ENCODE data around the gene TUBA4B. TPM values are rescaled to one million over a fixed set of nuclear protein-coding genes. Genes with fewer than 3 reads are reported as not detected.

The TUBA4B gene
- total RNA-seq, 1 experiment from 2014 or later = not detected

DNA sequence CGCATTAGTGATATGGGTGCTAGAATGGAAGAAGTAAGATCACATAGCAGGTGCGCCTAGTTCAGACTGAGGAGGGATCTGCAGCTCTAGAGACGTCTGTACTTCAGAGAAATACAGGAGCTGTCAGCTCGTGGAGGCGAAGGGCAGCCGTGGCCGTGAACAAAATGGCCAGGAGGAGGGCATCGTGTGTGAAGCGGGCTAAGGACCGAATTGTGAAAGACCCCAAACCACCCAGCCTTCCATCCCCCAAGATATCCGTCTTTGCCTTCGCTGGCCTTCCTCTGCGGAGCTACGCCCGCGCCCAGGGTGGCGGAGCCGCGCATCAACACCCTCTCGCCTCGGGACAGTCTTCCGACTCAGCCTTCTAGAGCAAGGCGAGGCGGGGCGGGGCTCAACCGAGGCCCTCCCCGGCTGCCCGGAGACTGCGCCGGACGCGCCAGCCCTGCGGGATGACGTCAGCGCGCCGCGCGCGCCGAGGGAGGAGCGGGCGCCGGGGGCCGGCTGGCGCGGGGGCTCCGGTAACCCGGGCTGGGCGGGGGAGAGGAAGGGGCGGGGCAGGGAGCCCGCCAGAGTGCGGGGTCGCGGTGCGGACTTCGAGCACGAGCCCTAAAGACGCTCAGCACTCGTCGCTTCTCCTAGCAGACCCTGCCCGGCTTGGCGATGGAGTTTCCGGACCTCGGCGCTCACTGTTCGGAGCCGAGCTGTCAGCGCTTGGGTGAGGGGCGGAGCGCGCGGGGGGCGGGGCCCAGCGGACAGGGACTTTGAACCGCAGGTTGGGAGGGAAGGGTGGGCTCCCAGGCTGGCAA, 46.5 kb upstream of the TUBA4B start, which contains the start of gene ZFAND2B:
TSS of gene ZFAND2B (plus strand) at position 455 of the 806 bp plus-strand sequence. CDS start at position 661, 206 bp downstream.
- Histone ChIP-seq H3K79me1 (ENCODE audit: insufficient read depth, low read depth, low read length, poor library complexity, severe bottlenecking) (no peaks in the 10 kb centered on the region), H3K18ac (ENCODE audit: insufficient read length, low read depth, low read length) (no peak within 1 kb of the TSS), H2AK5ac (ENCODE audit: insufficient read length, low read length) (no peak within 1 kb of the TSS), H3K27ac (ENCODE audit: insufficient read length, low read depth, low read length) (no peak within 1 kb of the TSS), H4K20me1 (ENCODE audit: control insufficient read depth, insufficient read depth, insufficient read length) (no peaks in the 10 kb centered on the region), H3K56ac (ENCODE audit: insufficient read length, low read depth, low read length) (no peak within 1 kb of the TSS), H4K91ac (ENCODE audit: insufficient read length, low read depth, low read length) (no peak within 1 kb of the TSS), H3K23ac (ENCODE audit: insufficient read length, low read depth, low read length) (no peak within 1 kb of the TSS), H3K14ac (ENCODE audit: insufficient read depth, low read length) (no peak within 1 kb of the TSS), H2AFZ (ENCODE audit: low read length) (no peak within 1 kb of the TSS), H4K8ac (replicated peaks; ENCODE audit: insufficient read length, low read depth, low read length) (no peak within 1 kb of the TSS), H3K4me1 (ENCODE audit: insufficient read depth, low read length) (no peaks in the 10 kb centered on the region), H2BK12ac (ENCODE audit: insufficient read length, low read depth, low read length) (no peak within 1 kb of the TSS), H4K5ac (ENCODE audit: insufficient read length, low read depth, low read length) (no peak within 1 kb of the TSS), H3K27me3 (ENCODE audit: insufficient read depth, low read length) (no peaks in the 10 kb centered on the region), H3K9ac (ENCODE audit: extremely low read depth, insufficient read length, low read length) (peak within 1 kb of the TSS; percentile 26), H2BK5ac (ENCODE audit: insufficient read length, low read length) (no peak within 1 kb of the TSS), H3K9me3 (ENCODE audit: control insufficient read depth, low read depth, low read length) (no peaks in the 10 kb centered on the region), H3T11ph (ENCODE audit: low read length) (no peak within 1 kb of the TSS), H2BK120ac (ENCODE audit: low read depth, low read length, poor library complexity, severe bottlenecking) (no peak within 1 kb of the TSS), H3K4ac (ENCODE audit: low read depth, low read length) (no peak within 1 kb of the TSS), H2BK20ac (ENCODE audit: low read depth, low read length, poor library complexity, severe bottlenecking) (no peak within 1 kb of the TSS), H3K23me2 (ENCODE audit: insufficient read length, low read depth, low read length, poor library complexity, severe bottlenecking) (peaks cover 4% of the 10 kb centered on the region), H3K4me2 (ENCODE audit: insufficient read depth, insufficient read length, low read length) (peak within 1 kb of the TSS; percentile 87), H3K79me2 (ENCODE audit: insufficient read depth, low read length) (no peaks in the 10 kb centered on the region), H2BK15ac (ENCODE audit: low read depth, low read length) (no peak within 1 kb of the TSS)
- DNase-seq = peak; percentile 95
- TF ChIP-seq, protein P1, sequence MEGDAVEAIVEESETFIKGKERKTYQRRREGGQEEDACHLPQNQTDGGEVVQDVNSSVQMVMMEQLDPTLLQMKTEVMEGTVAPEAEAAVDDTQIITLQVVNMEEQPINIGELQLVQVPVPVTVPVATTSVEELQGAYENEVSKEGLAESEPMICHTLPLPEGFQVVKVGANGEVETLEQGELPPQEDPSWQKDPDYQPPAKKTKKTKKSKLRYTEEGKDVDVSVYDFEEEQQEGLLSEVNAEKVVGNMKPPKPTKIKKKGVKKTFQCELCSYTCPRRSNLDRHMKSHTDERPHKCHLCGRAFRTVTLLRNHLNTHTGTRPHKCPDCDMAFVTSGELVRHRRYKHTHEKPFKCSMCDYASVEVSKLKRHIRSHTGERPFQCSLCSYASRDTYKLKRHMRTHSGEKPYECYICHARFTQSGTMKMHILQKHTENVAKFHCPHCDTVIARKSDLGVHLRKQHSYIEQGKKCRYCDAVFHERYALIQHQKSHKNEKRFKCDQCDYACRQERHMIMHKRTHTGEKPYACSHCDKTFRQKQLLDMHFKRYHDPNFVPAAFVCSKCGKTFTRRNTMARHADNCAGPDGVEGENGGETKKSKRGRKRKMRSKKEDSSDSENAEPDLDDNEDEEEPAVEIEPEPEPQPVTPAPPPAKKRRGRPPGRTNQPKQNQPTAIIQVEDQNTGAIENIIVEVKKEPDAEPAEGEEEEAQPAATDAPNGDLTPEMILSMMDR (conservative IDR thresholded peaks at IDR 0.05) = no peak; the same call in 2 of the 3 replicates
- WGBS (ENCODE audit: extremely low coverage, insufficient read length, low lambda C conversion rate) = no CpG with 5 or more reads among the region's 76 CpGs
- Mint-ChIP-seq H3K4me1 (peaks cover 8 to 13% of the 10 kb centered on the region in 2 experiments), H3K27me3 (ENCODE audit: low read depth) (peaks cover 10% of the 10 kb centered on the region), H3K36me3 (ENCODE audit: insufficient read depth in 1 of 3, low read depth in 3 of 3) (peaks cover 4 to 40% (median 32%) of the 10 kb centered on the region in 3 experiments; a peak in 6 of 7 replicates), H3K27ac (peak within 1 kb of the TSS in 2 of 3 experiments; percentile 90 to 96; a peak in 4 of 7 replicates), H3K9me3 (peaks cover 3% of the 10 kb centered on the region in 2 experiments; a peak in 3 of 5 replicates), H3K4me3 (peak within 1 kb of the TSS; percentile 83 to 88)
